Peyer's patch (tissue), 4 donors: ENCODE results near the gene FAM131A. TPM values are rescaled to one million over a fixed set of nuclear protein-coding genes. Genes with fewer than 3 reads are reported as not detected.

Experiments used
- DNase-seq, 3 donors: peaks; one replicate each; pipeline ENCODE4 v3.0.0-alpha.2; 2017 to 2019
- H3K27ac ChIP-seq, 4 donors: fragments of 200-600 bp; sonication (generic); one replicate each; pipeline ENCODE4 v1.5.1; 2016 to 2019
- H3K27me3 ChIP-seq, 2 donors: fragments of 200-600 bp; sonication (generic); one replicate each; pipeline ENCODE4 v1.5.1; 2019
- H3K36me3 ChIP-seq, 3 donors: fragments of 200-600 bp; sonication (generic); one replicate each; pipeline ENCODE4 v1.5.1; 2016 to 2019
- H3K4me1 ChIP-seq, 4 donors: fragments of 200-600 bp; sonication (generic); one replicate each; pipeline ENCODE4 v1.5.1; 2016 to 2019
- H3K4me3 ChIP-seq, 4 donors: fragments of 200-600 bp; sonication (generic); 1 replicate in 3 of 4; 2 replicates in 1 of 4; pipeline ENCODE4 v1.5.1; 2016 to 2019; ENCODE audit warnings: mild to moderate bottlenecking in 1 of 4
- H3K9me3 ChIP-seq, 4 donors: fragments of 200-600 bp; sonication (generic); one replicate each; pipeline ENCODE4 v1.5.1; 2016 to 2019; ENCODE audit warnings: mild to moderate bottlenecking in 1 of 4
- CTCF ChIP-seq, 6 experiments: fragments of 450-650 bp in 4 of 6; fragments of 200-600 bp in 2 of 6; sonication (generic) in 1 of 6; IDR thresholded peaks; one replicate each; pipeline ENCODE4 v1.5.1; 2017 to 2019; ENCODE audit warnings: antibody characterized with exemption in 6 of 6, mild to moderate bottlenecking in 3 of 6, moderate library complexity in 1 of 6
- POLR2A ChIP-seq, 2 donors: fragments of 450-650 bp; IDR thresholded peaks; one replicate each; pipeline ENCODE4 v1.5.1; 2017; ENCODE audit warnings: antibody characterized with exemption in 2 of 2, mild to moderate bottlenecking in 2 of 2, moderate library complexity in 2 of 2
- total RNA-seq, 4 donors: library from RNA; depleted of rRNA; stranded (reverse); fragments of >200 nt; gene quantifications; one replicate each; pipeline ENCODE4 v1.1.0, GENCODE V29; 2016

Gene FAM131A
- total RNA-seq, 4 donors from 2014 or later, result 5.8 to 47.9 (median 19.6) TPM

- no peak for DNase-seq
- Histone ChIP-seq H3K4me1 (peaks cover 0 to 24% (median 3%) of the 10 kb centered on the region in 4 donors), H3K4me3 (no peak overlapping the region), H3K27me3 (no peaks in the 10 kb centered on the region), H3K27ac (no peak overlapping the region), H3K9me3 (no peaks in the 10 kb centered on the region), H3K36me3 (peaks cover 0 to 67% (median under 1%) of the 10 kb centered on the region in 3 donors)
- TF ChIP-seq CTCF (IDR thresholded peaks at IDR 0.05) (no peak), POLR2A (IDR thresholded peaks at IDR 0.05) (no peak)
Observed at GRCh38 chr3:184333700-184334099, 3.7 kb upstream of the FAM131A start.

DNA sequence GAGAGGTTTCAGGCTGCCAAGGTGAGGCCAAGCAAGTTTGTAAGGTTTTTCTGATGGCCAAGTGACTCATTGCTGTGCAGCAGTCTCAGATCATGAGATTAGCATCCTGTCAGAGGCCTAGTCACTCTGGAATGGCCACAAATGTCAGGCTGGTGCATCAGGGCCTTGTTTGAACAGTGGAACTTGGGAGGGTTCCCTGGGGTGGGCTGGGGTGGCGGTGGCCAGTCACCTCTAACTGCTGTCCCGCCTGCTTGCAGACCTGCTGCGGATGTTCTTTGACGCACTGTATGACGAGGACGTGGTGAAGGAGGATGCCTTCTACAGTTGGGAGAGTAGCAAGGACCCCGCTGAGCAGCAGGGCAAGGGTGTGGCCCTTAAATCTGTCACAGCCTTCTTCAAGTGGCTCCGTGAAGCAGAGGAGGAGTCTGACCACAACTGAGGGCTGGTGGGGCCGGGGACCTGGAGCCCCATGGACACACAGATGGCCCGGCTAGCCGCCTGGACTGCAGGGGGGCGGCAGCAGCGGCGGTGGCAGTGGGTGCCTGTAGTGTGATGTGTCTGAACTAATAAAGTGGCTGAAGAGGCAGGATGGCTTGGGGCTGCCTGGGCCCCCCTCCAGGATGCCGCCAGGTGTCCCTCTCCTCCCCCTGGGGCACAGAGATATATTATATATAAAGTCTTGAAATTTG lies 2.8 kb upstream of the FAM131A start:
- Histone ChIP-seq H3K4me3 (no peak overlapping the region), H3K4me1 (peaks cover 0 to 24% (median 3%) of the 10 kb centered on the region in 4 donors), H3K27me3 (no peaks in the 10 kb centered on the region), H3K36me3 (peaks cover 0 to 58% (median 0%) of the 10 kb centered on the region in 3 donors), H3K9me3 (no peaks in the 10 kb centered on the region), H3K27ac (peak overlapping the region in 3 of 4 donors; percentile 15 to 98 (median 89))
- no peak for DNase-seq
- TF ChIP-seq POLR2A (IDR thresholded peaks at IDR 0.05), result no peak
- TF ChIP-seq CTCF (IDR thresholded peaks at IDR 0.05), result no peak

GRCh38 chr3:184335291-184335660 lies 2.1 kb upstream of the FAM131A start:
- H3K27ac ChIP-seq, result peak overlapping the region; percentile 89 to 98 (median 91)
- H3K4me1 ChIP-seq, result peaks cover 0 to 24% (median 3%) of the 10 kb centered on the region in 4 donors
- no peaks in the 10 kb centered on the region for H3K27me3 ChIP-seq
- peaks cover 0 to 51% (median 0%) of the 10 kb centered on the region in 3 donors for H3K36me3 ChIP-seq
- DNase-seq, result no peak
- no peaks in the 10 kb centered on the region for H3K9me3 ChIP-seq
- TF ChIP-seq CTCF (IDR thresholded peaks at IDR 0.05), result no peak
- TF ChIP-seq POLR2A (IDR thresholded peaks at IDR 0.05), result no peak
- H3K4me3 ChIP-seq, result peak overlapping the region; percentile 63 to 92 (median 78)

DNA sequence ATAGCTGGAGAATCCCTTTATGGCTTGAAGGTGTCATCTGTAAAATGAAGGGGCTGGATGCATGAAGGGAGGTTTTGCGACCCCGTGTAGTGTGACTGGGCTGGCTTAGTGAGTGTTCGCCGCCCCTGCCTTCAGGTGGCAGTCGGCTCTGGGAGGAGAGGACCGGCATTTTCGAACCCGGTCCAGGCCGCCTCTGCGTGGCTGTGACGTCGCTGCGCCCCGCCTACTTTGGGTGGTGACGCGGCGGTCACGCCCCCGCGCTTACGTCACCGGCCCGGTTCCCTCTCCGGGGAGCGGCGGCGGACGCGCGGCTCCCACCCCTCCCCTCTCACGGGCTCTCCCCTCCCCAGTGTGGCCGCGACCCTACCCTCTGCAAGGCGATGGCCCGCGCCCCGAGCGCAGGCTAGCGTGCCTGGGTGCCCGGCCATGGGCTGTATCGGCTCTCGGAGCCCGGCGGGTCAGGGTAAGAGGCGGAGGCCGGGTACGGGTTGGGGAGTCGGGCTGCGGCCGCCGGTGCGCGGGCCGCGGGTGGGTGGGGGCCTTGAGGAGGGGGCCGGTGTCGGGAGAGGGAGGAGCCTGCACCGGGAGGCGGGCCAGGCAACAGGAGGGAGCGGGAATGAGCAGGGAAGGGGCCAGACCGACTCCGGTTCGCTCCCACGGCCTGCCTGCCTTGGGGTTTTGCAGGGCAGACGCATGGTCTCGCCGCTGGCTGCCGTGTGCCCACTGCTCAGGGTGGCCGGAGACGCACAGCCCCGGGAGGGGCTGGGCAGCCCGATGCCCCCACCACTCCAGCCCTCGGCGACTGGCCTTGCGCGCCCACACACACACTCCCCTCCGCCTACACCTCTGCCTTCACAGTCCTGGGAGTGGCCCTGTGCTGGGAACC lies 1.5 kb upstream of the FAM131A start:
- Histone ChIP-seq H3K36me3 (peaks cover 0 to 45% (median 0%) of the 10 kb centered on the region in 3 donors), H3K27me3 (no peaks in the 10 kb centered on the region), H3K27ac (peak overlapping the region; percentile 89 to 98 (median 91)), H3K9me3 (no peaks in the 10 kb centered on the region), H3K4me1 (peaks cover 0 to 24% (median 3%) of the 10 kb centered on the region in 4 donors), H3K4me3 (peak overlapping the region; percentile 63 to 92 (median 78))
- peak in 1 of 6 experiments; percentile 3 for TF ChIP-seq CTCF (IDR thresholded peaks at IDR 0.05)
- TF ChIP-seq POLR2A (IDR thresholded peaks at IDR 0.05), result peak; percentile 48 to 90
- DNase-seq, result peak; percentile 86 to 95 (median 94)

GRCh38 chr3:184336547-184337398 lies 627 bp upstream of the FAM131A start:
- H3K4me1 ChIP-seq, result peaks cover 0 to 24% (median 3%) of the 10 kb centered on the region in 4 donors
- DNase-seq, result no peak
- H3K4me3 ChIP-seq, result peak overlapping the region; percentile 63 to 92 (median 78)
- peaks cover 0 to 39% (median 0%) of the 10 kb centered on the region in 3 donors for H3K36me3 ChIP-seq
- no peaks in the 10 kb centered on the region for H3K27me3 ChIP-seq
- H3K9me3 ChIP-seq, result no peaks in the 10 kb centered on the region
- peak overlapping the region; percentile 89 to 98 (median 91) for H3K27ac ChIP-seq
- no peak for TF ChIP-seq CTCF (IDR thresholded peaks at IDR 0.05)
- TF ChIP-seq POLR2A (IDR thresholded peaks at IDR 0.05), result no peak
